GM19099 (cell line): ENCODE data around the gene CEP104.

Experiments used
- POLR2A ChIP-seq: IDR thresholded peaks from 3 replicates; pipeline ENCODE4 v1.6.1; 2011; ENCODE audit warnings: low read depth; ENCODE audit not compliant: insufficient read length; ENCODE audit errors: extremely low read depth

CEP104 gene

GRCh38 chr1:3883194-3883925 is 26.3 kb upstream of the CEP104 start:
- TF ChIP-seq POLR2A = no peak

DNA sequence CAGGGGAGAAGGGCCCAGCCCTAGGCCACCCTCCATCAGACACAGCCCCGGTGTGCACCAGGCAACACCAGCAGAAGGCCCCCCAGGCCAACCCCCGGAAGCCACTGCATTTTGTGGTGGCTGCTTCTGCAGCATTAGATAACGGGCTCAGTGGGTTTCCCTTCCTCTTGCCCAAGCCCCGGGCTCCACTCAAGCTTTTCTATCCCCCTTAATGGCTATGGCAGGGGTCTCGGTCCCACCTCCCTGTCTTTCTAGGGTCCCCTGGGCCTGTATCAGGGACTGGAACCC is 24.1 kb upstream of the CEP104 start:
- TF ChIP-seq POLR2A = no peak

DNA sequence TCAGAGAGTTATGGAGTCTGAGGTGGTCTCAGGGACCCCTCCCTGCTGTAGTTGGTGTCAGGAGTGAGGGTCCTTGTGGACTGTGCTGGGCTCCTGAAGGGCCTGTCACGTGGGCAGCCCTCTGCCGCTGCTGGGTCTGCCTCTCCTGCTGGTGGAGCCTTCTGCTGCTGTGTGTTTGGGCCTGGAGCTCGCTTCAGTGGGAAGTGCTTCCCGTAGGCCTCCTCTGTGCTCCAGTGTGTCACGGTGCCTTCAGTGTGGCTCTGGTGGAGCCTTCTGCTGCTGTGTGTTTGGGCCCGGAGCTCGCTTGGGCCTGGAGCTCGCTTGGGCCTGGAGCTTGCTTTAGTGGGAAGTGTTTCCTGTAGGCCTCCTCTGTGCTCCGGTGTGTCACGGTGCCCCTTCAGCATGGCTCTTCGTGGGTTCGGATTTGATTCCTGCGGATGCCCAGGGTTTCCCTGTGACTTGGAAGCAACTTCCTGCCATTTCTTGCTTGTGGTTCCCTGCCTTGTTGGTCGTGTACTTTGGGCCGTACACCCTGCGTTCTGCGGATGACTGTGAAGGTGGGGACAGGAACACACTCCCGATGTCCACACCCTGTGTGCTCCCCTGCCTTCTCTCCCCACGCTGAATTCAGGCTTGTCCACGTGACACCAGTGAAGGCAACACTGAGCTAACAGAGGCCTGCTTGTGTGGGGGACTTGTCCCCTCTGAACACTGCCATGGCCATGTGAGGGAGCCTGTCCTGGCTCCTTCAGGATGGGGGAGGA is 23.6 kb upstream of the CEP104 start:
- TF ChIP-seq POLR2A = no peak

DNA sequence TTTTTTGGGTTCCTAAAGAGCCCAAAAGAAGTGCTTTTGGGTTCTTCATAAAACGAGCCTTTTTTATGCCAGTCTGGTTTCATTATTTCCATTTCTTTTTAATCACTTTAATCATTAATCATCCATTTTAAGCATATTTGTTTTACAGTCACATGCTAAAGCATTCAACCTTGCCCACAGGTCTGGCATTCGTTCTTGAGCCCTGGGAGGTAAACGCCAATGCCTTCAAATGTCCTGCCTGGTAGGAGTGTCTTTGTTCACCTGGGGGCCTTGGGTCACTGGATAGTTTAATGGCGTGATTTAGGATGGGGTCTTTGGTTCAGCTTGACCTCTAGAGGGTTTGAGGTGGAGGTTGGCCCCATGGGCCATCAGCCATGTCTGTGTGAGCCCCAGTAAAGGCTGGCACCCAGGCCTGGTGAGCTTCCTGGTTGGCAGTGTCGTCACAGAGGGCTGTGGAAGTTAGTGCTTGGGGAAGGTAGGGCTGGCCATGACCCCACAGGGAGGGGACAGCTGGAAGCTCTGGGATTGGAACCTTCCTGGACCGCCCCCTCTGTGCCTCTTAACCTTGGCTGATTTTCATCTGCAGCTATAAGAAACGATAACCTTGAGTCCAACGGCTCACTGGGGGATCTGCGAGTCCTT is 22.9 kb upstream of the CEP104 start:
- no peak for TF ChIP-seq POLR2A

GRCh38 chr1:3879099-3879498 is 22.1 kb upstream of the CEP104 start:
- TF ChIP-seq POLR2A = no peak

DNA sequence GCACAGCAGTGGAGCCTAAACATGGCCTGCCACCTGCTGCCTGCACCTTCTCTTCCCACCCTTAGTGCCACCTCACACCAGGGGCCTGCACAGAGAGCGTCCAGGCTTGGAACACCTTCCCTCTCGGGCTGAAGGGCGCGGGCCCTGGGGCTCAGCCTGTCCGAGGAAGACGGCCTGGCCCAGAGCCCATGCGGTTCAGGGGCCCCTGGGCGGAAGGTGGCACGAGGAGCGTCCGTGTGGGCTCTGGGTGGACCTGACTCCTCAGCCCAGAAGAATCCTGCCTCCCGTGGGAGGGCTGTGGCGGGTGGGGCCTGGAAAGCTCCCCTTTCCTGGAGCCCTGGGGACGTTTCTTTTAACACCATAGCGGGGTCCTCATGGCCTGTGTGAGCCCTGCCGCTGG is 19.7 kb upstream of the CEP104 start:
- no peak for TF ChIP-seq POLR2A

GRCh38 chr1:3874736-3875135 is 17.7 kb upstream of the CEP104 start:
- no peak for TF ChIP-seq POLR2A

DNA sequence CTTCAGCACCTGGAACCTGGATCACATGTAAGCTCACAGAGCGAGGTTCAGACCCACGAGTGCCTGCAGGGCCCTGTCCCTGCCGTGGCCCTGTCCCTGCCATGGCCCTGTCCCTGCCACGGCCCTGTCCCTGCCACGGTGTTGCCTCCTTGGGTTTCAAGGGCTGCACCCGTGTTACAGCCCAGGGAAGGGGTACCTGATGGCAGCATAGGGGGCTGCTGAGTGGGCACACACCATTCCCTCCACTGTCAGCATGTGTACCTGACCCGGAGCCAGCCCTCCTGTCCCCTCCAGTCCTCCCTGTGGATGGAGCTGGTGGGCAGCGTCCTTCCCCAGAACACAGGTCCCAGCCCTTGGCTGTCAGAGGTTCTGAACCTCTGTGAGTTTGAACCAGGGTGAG is 15.5 kb upstream of the CEP104 start:
- TF ChIP-seq POLR2A = no peak

DNA sequence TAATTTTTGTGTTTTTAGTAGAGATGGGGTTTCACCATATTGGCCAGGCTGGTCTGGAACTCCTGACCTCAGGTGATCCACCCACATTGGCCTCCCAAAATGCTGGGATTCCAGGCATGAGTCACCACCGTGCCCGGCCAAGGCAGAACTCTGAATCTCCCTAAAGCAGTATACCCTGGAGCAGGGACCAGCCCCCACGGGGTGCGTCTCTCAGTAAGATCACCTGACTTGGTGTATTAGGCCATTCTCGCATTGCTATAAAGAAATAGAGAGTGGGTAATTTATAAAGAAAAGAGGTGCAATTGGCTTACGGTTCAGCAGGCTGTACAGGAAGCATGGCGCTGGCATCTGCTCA is 14.4 kb upstream of the CEP104 start:
- no peak for TF ChIP-seq POLR2A

DNA sequence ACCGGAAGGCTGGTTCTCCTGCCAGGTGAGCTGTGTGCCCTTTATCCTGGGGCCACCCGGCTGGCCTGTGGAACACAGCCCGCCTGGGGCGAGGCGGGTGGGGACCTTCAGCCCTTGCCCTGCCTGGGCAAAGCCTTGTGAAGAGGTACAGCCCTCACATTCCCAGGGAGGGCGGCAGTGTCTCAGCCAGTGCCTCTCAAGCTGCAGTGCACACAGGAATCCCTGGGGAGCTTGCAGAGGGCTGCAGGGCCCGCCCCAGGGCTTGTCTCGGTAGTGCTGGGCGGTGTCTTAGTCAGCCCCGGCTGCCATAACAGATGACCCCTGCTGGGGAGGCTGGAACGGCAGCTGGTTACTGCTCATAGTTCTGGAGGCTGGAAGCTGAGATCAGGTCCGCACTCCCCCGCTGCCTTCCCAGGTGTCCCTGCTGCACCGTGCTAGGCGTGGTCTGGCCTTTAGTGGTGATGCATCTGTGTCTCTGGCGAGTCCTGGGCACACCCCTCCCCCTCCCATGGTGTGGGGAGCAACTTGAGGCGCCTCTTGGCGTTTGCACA is 12.8 kb upstream of the CEP104 start:
- TF ChIP-seq POLR2A = no peak

- TF ChIP-seq POLR2A = no peak
Observed at GRCh38 chr1:3868464-3869006, 11.5 kb upstream of the CEP104 start.

DNA sequence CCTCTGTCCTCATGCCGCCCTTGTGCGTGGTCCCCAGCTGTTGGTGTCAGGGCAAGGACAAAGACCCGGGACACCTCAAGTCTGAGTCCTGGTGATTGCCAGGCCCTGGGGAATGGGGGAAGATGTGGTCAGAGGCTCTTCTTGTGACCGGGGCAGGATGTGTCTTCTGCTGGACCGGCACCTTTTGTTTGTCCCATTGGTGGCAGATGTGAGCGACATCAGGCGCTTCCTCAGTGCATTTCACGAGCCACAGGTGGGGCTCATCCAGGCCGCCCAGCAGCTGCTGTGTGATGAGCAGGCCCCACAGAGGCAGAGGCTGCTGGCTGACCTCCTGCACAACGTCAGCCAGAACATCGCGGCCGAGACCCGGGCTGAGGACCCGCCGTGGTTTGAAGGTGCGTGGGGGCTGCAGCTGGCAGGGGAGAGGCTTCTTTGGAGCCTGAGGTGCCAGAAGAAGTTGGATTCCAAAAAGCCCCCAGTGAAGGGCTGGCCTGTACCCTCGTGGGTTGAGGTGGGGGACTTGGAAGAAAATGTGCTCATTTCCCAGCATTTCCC is 8.7 kb upstream of the CEP104 start:
- TF ChIP-seq POLR2A = no peak

DNA sequence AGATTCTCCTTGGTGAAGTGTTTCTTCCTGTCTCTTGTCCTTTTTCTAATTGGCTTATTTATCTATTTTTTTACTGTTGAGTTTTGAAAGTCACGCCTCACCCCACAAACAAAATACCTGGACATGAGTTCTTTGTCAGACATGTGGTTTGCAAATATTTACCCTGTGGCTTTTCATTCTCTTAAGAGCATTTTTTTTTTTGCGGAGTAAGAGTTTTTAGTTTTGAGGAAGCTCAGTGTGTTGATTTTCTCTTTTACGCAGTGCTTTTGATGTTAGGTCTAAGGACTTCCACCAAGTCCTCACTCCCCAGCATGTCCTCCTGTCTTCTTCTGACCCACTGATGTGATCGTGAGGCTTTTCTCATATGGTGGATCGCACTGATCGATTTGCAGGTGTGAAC is 7.9 kb upstream of the CEP104 start:
- TF ChIP-seq POLR2A = no peak

DNA sequence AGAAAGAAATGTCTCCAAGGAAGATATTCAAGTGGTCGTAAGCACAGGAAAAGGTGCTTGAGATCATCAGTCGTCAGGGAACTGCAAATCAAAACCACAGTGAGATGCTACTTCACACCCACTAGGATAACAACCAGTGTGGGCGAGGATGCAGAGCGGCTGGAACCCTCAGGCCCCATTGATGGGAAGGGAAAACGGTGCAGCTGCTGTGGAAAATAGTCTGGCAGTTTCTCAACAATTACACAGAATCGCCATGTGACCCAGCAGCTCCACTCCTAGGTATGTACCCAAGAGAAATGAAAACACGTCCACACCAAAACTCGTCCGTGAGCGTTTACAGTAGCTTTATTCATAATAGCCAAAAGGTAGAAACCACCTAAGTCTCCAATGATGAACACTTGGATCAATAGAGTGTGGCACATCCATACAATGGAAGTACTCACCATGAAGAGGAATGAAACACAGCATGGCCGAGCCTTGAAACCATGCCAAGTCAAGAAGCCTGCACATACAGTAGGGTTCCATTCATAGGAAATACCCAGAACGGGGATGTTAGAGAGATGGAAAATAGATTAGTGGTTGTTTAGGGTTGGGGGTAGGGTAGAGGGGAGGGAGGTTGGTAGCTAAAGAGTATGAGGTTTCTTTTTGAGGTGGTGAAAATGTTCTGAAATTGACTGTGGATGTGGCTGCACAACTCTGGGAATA is 6.4 kb upstream of the CEP104 start:
- TF ChIP-seq POLR2A = no peak
